Liver (tissue), 9 donors: ENCODE results near the gene EVL. TPM values are rescaled to one million over a fixed set of nuclear protein-coding genes. Genes with fewer than 3 reads are reported as not detected.
A peak's percentile ranks its signal among the peaks of the same experiment; 100 is the strongest.

Source experiments
- DNase-seq: peaks from one replicate; pipeline ENCODE4 v3.0.0-alpha.2; 2017; ENCODE audit warnings: low spot score
- H3K27ac ChIP-seq, 2 donors: one replicate each; pipeline ENCODE4 v1.7.0; 2013; ENCODE audit warnings: inconsistent platforms in 2 of 2, low read length in 2 of 2, control low read depth in 1 of 2, low read depth in 1 of 2, mild to moderate bottlenecking in 1 of 2
- H3K27me3 ChIP-seq, 4 donors: one replicate each; pipeline versions ENCODE4 v1.6.1 to v1.7.0; 2013; ENCODE audit warnings: low read length in 3 of 4, inconsistent platforms in 1 of 4, mild to moderate bottlenecking in 1 of 4, moderate library complexity in 1 of 4; ENCODE audit not compliant: control insufficient read depth in 4 of 4, insufficient read depth in 4 of 4
- H3K36me3 ChIP-seq, 4 donors: one replicate each; pipeline versions ENCODE4 v1.6.1 to v1.7.0; 2013; ENCODE audit warnings: low read length in 3 of 4, mild to moderate bottlenecking in 3 of 4, low read depth in 1 of 4, moderate library complexity in 1 of 4; ENCODE audit not compliant: control insufficient read depth in 4 of 4, insufficient read depth in 3 of 4
- H3K4me1 ChIP-seq, 4 donors: one replicate each; pipeline versions ENCODE4 v1.6.1 to v1.7.0; 2013; ENCODE audit warnings: low read length in 3 of 4, mild to moderate bottlenecking in 3 of 4, moderate library complexity in 1 of 4; ENCODE audit not compliant: control insufficient read depth in 4 of 4, insufficient read depth in 4 of 4
- H3K4me3 ChIP-seq, 3 donors: one replicate each; pipeline versions ENCODE4 v1.6.1 to v1.7.0; 2013; ENCODE audit warnings: low read length in 3 of 3, control low read depth in 1 of 3, low read depth in 1 of 3, mild to moderate bottlenecking in 1 of 3
- H3K9ac ChIP-seq, 2 donors: one replicate each; pipeline ENCODE4 v1.7.0; 2013; ENCODE audit warnings: low read length in 2 of 2, mild to moderate bottlenecking in 2 of 2, moderate library complexity in 2 of 2, control low read depth in 1 of 2, low read depth in 1 of 2
- H3K9me3 ChIP-seq, 4 donors: one replicate each; pipeline versions ENCODE4 v1.6.1 to v1.7.0; 2013; ENCODE audit warnings: low read length in 3 of 4; ENCODE audit not compliant: control insufficient read depth in 4 of 4
- EGR1 ChIP-seq, 2 donors: IDR thresholded peaks; 2 replicates each; pipeline ENCODE4 v1.6.1; 2016 to 2018; ENCODE audit warnings: antibody characterized with exemption in 2 of 2, low read depth in 2 of 2
- FOXA1 ChIP-seq: IDR thresholded peaks from 2 replicates; pipeline ENCODE4 v1.6.1; 2016; ENCODE audit warnings: antibody characterized with exemption
- FOXA2 ChIP-seq: IDR thresholded peaks from 2 replicates; pipeline ENCODE4 v1.6.1; 2016; ENCODE audit warnings: antibody characterized with exemption
- GABPA ChIP-seq, 2 donors: IDR thresholded peaks in 1 of 2; conservative IDR thresholded peaks in 1 of 2; 2 replicates each; pipeline ENCODE4 v1.6.1; 2016; ENCODE audit warnings: antibody characterized with exemption in 2 of 2, mild to moderate bottlenecking in 1 of 2, moderate library complexity in 1 of 2
- HNF4A ChIP-seq, 2 donors: conservative IDR thresholded peaks; 2 replicates each; pipeline ENCODE4 v1.6.1; 2016; ENCODE audit warnings: antibody characterized with exemption in 2 of 2, mild to moderate bottlenecking in 2 of 2
- JUND ChIP-seq, 2 donors: IDR thresholded peaks; 2 replicates each; pipeline ENCODE4 v1.6.1; 2016; ENCODE audit warnings: antibody characterized with exemption in 2 of 2
- NR2F2 ChIP-seq: IDR thresholded peaks from 2 replicates; pipeline ENCODE4 v1.6.1; 2016; ENCODE audit warnings: antibody characterized with exemption
- RAD21 ChIP-seq, 2 donors: IDR thresholded peaks; 2 replicates each; pipeline ENCODE4 v1.6.1; 2016; ENCODE audit warnings: antibody characterized with exemption in 2 of 2, mild to moderate bottlenecking in 2 of 2
- RXRA ChIP-seq, 2 donors: IDR thresholded peaks; 2 replicates each; pipeline ENCODE4 v1.6.1; 2017 to 2018; ENCODE audit warnings: antibody characterized with exemption in 2 of 2, mild to moderate bottlenecking in 1 of 2
- SP1 ChIP-seq: IDR thresholded peaks from 2 replicates; pipeline ENCODE4 v1.6.1; 2018; ENCODE audit warnings: antibody characterized with exemption, mild to moderate bottlenecking
- TAF1 ChIP-seq: conservative IDR thresholded peaks from 2 replicates; pipeline ENCODE4 v1.6.1; 2016; ENCODE audit warnings: antibody characterized with exemption, mild to moderate bottlenecking
- WGBS: extraction: QIAGEN DNeasy Blood & Tissue Kit; methylation state at CpG from one replicate; pipeline ENCODE4 v1.1.7; 2013; 5-methylcytosine and 5-hydroxymethylcytosine counted together
- polyA plus RNA-seq, 2 donors: library from polyadenylated mRNA; stranded (reverse) in 1 of 2; unstranded in 1 of 2; fragments of 200-250 nt in 1 of 2; fragments of >200 nt in 1 of 2; fragmentation: Nextera tagmentation in 1 of 2; extraction: Ambion mirVana in 1 of 2; gene quantifications; one replicate each; pipeline versions ENCODE4 v1.2.1 to v1.2.3, GENCODE V29; 2013 to 2015
- total RNA-seq, 2 donors: library from RNA; depleted of rRNA; stranded (reverse); fragments of >200 nt; gene quantifications; one replicate each; pipeline ENCODE4 v1.2.3, GENCODE V29; 2014
- TF ChIP-seq, protein P1 (sequence below): IDR thresholded peaks from 2 replicates; pipeline ENCODE4 v1.6.1; 2016; ENCODE audit warnings: antibody characterized with exemption
- TF ChIP-seq, protein P2 (sequence below): fragments of 150-350 bp; IDR thresholded peaks from 2 replicates; pipeline ENCODE4 v1.5.1; 2017; ENCODE audit warnings: improper control_type of control experiment, low read depth, low read length; ENCODE audit not compliant: missing input control
- TF ChIP-seq, protein P3 (sequence below): IDR thresholded peaks from 2 replicates; pipeline ENCODE4 v1.6.1; 2016; ENCODE audit warnings: antibody characterized with exemption
- donor health status: healthy.
- donor health status: healthy.
- donor health status: healthy.
- donor health status: healthy.
- donor health status: healthy.

EVL gene
- total and polyA plus RNA-seq, 4 donors = 11.3 to 85.9 (median 33.9) TPM

DNA sequence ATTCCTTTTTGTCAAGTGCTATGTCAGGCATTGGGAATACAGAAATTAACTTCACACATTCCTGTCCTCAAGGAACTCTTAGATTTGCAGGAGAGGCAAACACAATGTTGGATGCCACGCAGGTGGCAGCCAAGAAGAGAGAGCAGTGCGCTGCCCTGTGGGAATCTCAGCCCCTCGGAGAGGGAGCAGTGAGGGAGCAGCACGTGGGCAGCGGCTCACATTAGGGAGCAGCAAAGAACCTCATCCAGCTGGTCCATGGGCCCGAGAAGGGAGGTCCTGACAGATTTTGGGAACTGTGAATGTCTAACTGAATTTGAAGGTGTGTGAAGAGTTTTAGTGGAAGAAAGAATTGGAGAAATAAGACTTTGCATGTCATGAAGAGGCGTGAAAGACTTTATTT, 47.2 kb upstream of the EVL start:
- Histone ChIP-seq H3K9me3 (no peaks in the 10 kb centered on the region), H3K4me1 (peaks cover 0 to 5% (median 3%) of the 10 kb centered on the region in 4 donors), H3K4me3 (no peak overlapping the region), H3K36me3 (no peaks in the 10 kb centered on the region), H3K9ac (no peak overlapping the region), H3K27ac (peak overlapping the region in 1 of 2 donors; percentile 46), H3K27me3 (no peaks in the 10 kb centered on the region)
- TF ChIP-seq, protein P1, sequence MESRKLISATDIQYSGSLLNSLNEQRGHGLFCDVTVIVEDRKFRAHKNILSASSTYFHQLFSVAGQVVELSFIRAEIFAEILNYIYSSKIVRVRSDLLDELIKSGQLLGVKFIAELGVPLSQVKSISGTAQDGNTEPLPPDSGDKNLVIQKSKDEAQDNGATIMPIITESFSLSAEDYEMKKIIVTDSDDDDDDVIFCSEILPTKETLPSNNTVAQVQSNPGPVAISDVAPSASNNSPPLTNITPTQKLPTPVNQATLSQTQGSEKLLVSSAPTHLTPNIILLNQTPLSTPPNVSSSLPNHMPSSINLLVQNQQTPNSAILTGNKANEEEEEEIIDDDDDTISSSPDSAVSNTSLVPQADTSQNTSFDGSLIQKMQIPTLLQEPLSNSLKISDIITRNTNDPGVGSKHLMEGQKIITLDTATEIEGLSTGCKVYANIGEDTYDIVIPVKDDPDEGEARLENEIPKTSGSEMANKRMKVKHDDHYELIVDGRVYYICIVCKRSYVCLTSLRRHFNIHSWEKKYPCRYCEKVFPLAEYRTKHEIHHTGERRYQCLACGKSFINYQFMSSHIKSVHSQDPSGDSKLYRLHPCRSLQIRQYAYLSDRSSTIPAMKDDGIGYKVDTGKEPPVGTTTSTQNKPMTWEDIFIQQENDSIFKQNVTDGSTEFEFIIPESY = no peak
- TF ChIP-seq, protein P2, sequence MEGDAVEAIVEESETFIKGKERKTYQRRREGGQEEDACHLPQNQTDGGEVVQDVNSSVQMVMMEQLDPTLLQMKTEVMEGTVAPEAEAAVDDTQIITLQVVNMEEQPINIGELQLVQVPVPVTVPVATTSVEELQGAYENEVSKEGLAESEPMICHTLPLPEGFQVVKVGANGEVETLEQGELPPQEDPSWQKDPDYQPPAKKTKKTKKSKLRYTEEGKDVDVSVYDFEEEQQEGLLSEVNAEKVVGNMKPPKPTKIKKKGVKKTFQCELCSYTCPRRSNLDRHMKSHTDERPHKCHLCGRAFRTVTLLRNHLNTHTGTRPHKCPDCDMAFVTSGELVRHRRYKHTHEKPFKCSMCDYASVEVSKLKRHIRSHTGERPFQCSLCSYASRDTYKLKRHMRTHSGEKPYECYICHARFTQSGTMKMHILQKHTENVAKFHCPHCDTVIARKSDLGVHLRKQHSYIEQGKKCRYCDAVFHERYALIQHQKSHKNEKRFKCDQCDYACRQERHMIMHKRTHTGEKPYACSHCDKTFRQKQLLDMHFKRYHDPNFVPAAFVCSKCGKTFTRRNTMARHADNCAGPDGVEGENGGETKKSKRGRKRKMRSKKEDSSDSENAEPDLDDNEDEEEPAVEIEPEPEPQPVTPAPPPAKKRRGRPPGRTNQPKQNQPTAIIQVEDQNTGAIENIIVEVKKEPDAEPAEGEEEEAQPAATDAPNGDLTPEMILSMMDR = no peak
- no peak for TF ChIP-seq TAF1
- no peak for TF ChIP-seq EGR1 (IDR thresholded peaks at IDR 0.05; ENCODE audit: low read depth in 2 of 2)
- TF ChIP-seq, protein P3, sequence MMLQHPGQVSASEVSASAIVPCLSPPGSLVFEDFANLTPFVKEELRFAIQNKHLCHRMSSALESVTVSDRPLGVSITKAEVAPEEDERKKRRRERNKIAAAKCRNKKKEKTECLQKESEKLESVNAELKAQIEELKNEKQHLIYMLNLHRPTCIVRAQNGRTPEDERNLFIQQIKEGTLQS = no peak
- no peak for TF ChIP-seq HNF4A (conservative IDR thresholded peaks at IDR 0.05)
- TF ChIP-seq JUND (IDR thresholded peaks at IDR 0.05) = no peak
- no peak for TF ChIP-seq FOXA1
- no peak for TF ChIP-seq FOXA2
- TF ChIP-seq RAD21 (IDR thresholded peaks at IDR 0.05) = no peak
- DNase-seq = no peak
- 95% methylated on average over 7 of the region's 7 CpGs for WGBS

DNA sequence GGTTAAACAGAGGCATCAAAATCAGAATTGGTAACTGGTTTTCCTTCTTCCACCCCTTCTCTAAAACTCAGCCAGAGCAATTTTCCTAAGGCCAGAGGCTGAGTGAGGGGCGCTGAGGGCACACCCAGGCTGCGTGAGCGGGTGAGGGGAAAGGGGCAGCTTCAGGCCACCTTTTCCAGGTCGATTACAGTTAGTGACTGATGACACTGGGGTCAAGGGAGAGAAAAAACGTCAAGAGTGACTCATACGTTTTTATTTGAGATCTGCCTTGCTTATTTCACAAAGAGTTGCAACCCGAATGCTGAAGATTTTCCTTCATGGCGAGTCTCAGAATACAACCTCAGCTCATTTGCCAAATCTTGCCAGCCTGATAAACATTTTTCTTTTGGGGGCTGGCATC, 46.7 kb upstream of the EVL start:
- Histone ChIP-seq H3K9ac (no peak overlapping the region), H3K27ac (peak overlapping the region in 1 of 2 donors; percentile 46)
- no peak for DNase-seq

More for the DNA sequence above, 46.7 kb upstream of the EVL start:
- Histone ChIP-seq H3K4me1 (peaks cover 0 to 5% (median 3%) of the 10 kb centered on the region in 4 donors), H3K36me3 (no peaks in the 10 kb centered on the region), H3K9me3 (no peaks in the 10 kb centered on the region), H3K27me3 (no peaks in the 10 kb centered on the region), H3K4me3 (no peak overlapping the region)
- TF ChIP-seq JUND (IDR thresholded peaks at IDR 0.05) = peak; percentile 77 to 84
- peak; percentile 7 for TF ChIP-seq SP1
- TF ChIP-seq HNF4A (conservative IDR thresholded peaks at IDR 0.05) = peak; percentile 46 to 72
- TF ChIP-seq RXRA (IDR thresholded peaks at IDR 0.05) = peak; percentile 34 to 83
- TF ChIP-seq, protein P2 = no peak
- TF ChIP-seq, protein P3 = peak; percentile 46
- TF ChIP-seq NR2F2 = no peak
- no peak for TF ChIP-seq GABPA (IDR thresholded peaks at IDR 0.05 in 1 of 2, conservative IDR thresholded peaks at IDR 0.05 in 1 of 2)
- no peak for TF ChIP-seq FOXA1
- TF ChIP-seq, protein P1 = peak; percentile 30
- 52% methylated on average over 8 of the region's 8 CpGs for WGBS
